Activated CD4-positive, alpha-beta T cell treated with anti-CD3 and anti-CD28 coated beads, Interleukin-2, amount 50 U/mL, for 1 hour (primary cell): ENCODE data around the gene TTC19.
"Not testable (repeated sequence)": the region's sequence is repeated elsewhere in the genome, so short reads cannot be mapped to it uniquely, and the experiment has no call there.

Experiments used
- DNase-seq: peaks from one replicate; pipeline ENCODE4 v3.0.0-alpha.2; 2020

Gene TTC19

GRCh38 chr17:16033729-16034349, 34.2 kb downstream of the TTC19 start:
- no peak for DNase-seq

GRCh38 chr17:16036261-16036660, 36.6 kb downstream of the TTC19 start:
- DNase-seq, result no peak

- no peak for DNase-seq
Measured at GRCh38 chr17:16037636-16038035, 38.0 kb downstream of the TTC19 start.

- no peak for DNase-seq
Measured at GRCh38 chr17:16040710-16041251, 41.2 kb downstream of the TTC19 start.

GRCh38 chr17:16044487-16044886, 44.9 kb downstream of the TTC19 start:
- DNase-seq, result no peak

- no peak for DNase-seq
Measured at GRCh38 chr17:16046966-16047365, 47.3 kb downstream of the TTC19 start.

- no peak for DNase-seq
Measured at GRCh38 chr17:16048811-16049449, 49.3 kb downstream of the TTC19 start.

- no peak for DNase-seq
Measured at GRCh38 chr17:16050844-16051243, 51.2 kb downstream of the TTC19 start.

- DNase-seq, result no peak
Measured at GRCh38 chr17:16052486-16052885, 52.9 kb downstream of the TTC19 start.

- not testable (repeated sequence) for DNase-seq
Measured at GRCh38 chr17:16055139-16055538, 55.5 kb downstream of the TTC19 start.

GRCh38 chr17:16061631-16062030, 62.0 kb downstream of the TTC19 start:
- DNase-seq, result no peak

- DNase-seq, result no peak
Measured at GRCh38 chr17:16066125-16066524, 66.5 kb downstream of the TTC19 start.

- no peak for DNase-seq
Measured at GRCh38 chr17:16068323-16068722, 68.7 kb downstream of the TTC19 start.

GRCh38 chr17:16072031-16072430, 72.4 kb downstream of the TTC19 start:
- DNase-seq, result no peak

GRCh38 chr17:16073845-16074244, 74.2 kb downstream of the TTC19 start:
- DNase-seq, result no peak

GRCh38 chr17:16074423-16074822, 74.8 kb downstream of the TTC19 start:
- DNase-seq, result no peak

- DNase-seq, result no peak
Measured at GRCh38 chr17:16075949-16076348, 76.3 kb downstream of the TTC19 start.
